K562 (cell line): ENCODE results near the gene SMU1. TPM values are rescaled to one million over a fixed set of nuclear protein-coding genes. Genes with fewer than 3 reads are reported as not detected.

ENCODE experiments used
- BDP1 ChIP-seq: IDR thresholded peaks from 3 replicates; pipeline ENCODE4 v1.6.1; 2011; ENCODE audit not compliant: insufficient read length, insufficient read depth
- CREB3 ChIP-seq: fragments of 450-650 bp; conservative IDR thresholded peaks from 2 replicates; pipeline ENCODE4 v1.6.1; 2016; ENCODE audit warnings: missing genetic modification characterization, low read depth, mild to moderate bottlenecking, missing compliant biosample characterization, moderate library complexity
- CTBP1 ChIP-seq: fragments of 450-650 bp; IDR thresholded peaks from 2 replicates; pipeline ENCODE4 v1.6.1; 2016; ENCODE audit warnings: borderline replicate concordance
- ESRRA ChIP-seq: fragments of 450-650 bp; IDR thresholded peaks from 2 replicates; pipeline ENCODE4 v1.6.1; 2014; ENCODE audit warnings: low read depth, mild to moderate bottlenecking, moderate library complexity, borderline replicate concordance
- ETS1 ChIP-seq: conservative IDR thresholded peaks from 2 replicates; pipeline ENCODE4 v1.6.1; 2011; ENCODE audit warnings: low read depth, mild to moderate bottlenecking, low read length; ENCODE audit not compliant: control insufficient read depth
- JUN ChIP-seq, 2 experiments: sonication (generic) in 1 of 2; formaldehyde crosslinking in 1 of 2; IDR thresholded peaks; 2 replicates each; pipeline versions ENCODE4 v1.6.1 to v1.8.0; 2012 to 2022; ENCODE audit warnings: borderline replicate concordance in 2 of 2, mild to moderate bottlenecking in 2 of 2, improper control_type of control experiment in 1 of 2, low read depth in 1 of 2, low read length in 1 of 2, missing genetic modification reagents in 1 of 2
- MEIS2 ChIP-seq: fragments of 450-650 bp; IDR thresholded peaks from 2 replicates; pipeline ENCODE4 v1.6.1; 2014; ENCODE audit warnings: mild to moderate bottlenecking; ENCODE audit not compliant: partially characterized antibody
- PCBP2 ChIP-seq: fragments of 200-400 bp; formaldehyde crosslinking; IDR thresholded peaks from 2 replicates; pipeline ENCODE4 v1.6.1; 2018; ENCODE audit warnings: low read length, low read depth, mild to moderate bottlenecking, moderate library complexity; ENCODE audit not compliant: poor library complexity, severe bottlenecking
- PHF21A ChIP-seq: fragments of 450-650 bp; IDR thresholded peaks from 2 replicates; pipeline ENCODE4 v1.6.1; 2017; ENCODE audit warnings: low read depth, borderline replicate concordance
- POLR2A ChIP-seq: fragments of 450-650 bp; conservative IDR thresholded peaks from 2 replicates; pipeline ENCODE4 v1.6.1; 2016
- POU5F1 ChIP-seq: fragments of 150-350 bp; IDR thresholded peaks from 2 replicates; pipeline ENCODE4 v1.6.1; 2014; ENCODE audit warnings: borderline replicate concordance, low read length, low read depth, mild to moderate bottlenecking; ENCODE audit not compliant: partially characterized antibody
- RFX7 ChIP-seq: fragments of 250-450 bp; sonication (Bioruptor Pico); IDR thresholded peaks from 2 replicates; pipeline ENCODE4 v1.5.1; 2021; ENCODE audit warnings: mild to moderate bottlenecking
- SIN3A ChIP-seq, 2 experiments: fragments of 150-350 bp in 1 of 2; IDR thresholded peaks; 2 replicates each; pipeline ENCODE4 v1.6.1; 2011 to 2016; ENCODE audit warnings: borderline replicate concordance in 2 of 2, low read depth in 2 of 2, low read length in 2 of 2, mild to moderate bottlenecking in 2 of 2, moderate library complexity in 2 of 2; ENCODE audit not compliant: control insufficient read depth in 1 of 2
- TBP ChIP-seq: optimal IDR thresholded peaks from 2 replicates; pipeline ENCODE3; 2011; ENCODE audit warnings: low read depth, low read length, improper control_type of control experiment
- WHSC1 ChIP-seq: IDR thresholded peaks from one replicate; pipeline ENCODE4 v1.6.1; 2012; ENCODE audit warnings: low read length, control low read depth, inconsistent platforms
- ZBED1 ChIP-seq: IDR thresholded peaks from 2 replicates; pipeline ENCODE4 v1.6.1; 2014
- ZBTB12 ChIP-seq: fragments of 250-450 bp; sonication (Bioruptor Pico); IDR thresholded peaks from 2 replicates; pipeline ENCODE4 v1.4.0; 2020
- ZBTB5 ChIP-seq: fragments of 450-650 bp; IDR thresholded peaks from 2 replicates; pipeline ENCODE4 v1.6.1; 2017; ENCODE audit warnings: antibody characterized with exemption
- polyA plus RNA-seq, 8 experiments: library from polyadenylated mRNA; depleted of rRNA in 4 of 8; stranded (reverse) in 5 of 8; unstranded in 3 of 8; fragments of >200 nt; fragmentation: Nextera tagmentation in 2 of 8; fragmentation: Illumina TruSeq in 1 of 8; extraction: Ambion mirVana in 2 of 8; extraction: Trizol in 1 of 8; gene quantifications; 2 replicates each; pipeline versions ENCODE4 v1.2.1 to v1.2.3, GENCODE V29; 2011 to 2014; ENCODE audit warnings: inconsistent platforms in 1 of 8, missing spikeins in 1 of 8
- total RNA-seq, 7 experiments: library from RNA; depleted of rRNA in 6 of 7; stranded (reverse); fragments of >200 nt in 6 of 7; fragmentation: Illumina TruSeq in 2 of 7; extraction: Trizol in 2 of 7; gene quantifications; 2 replicates each; pipeline versions ENCODE4 v1.2.1 to v1.2.3, GENCODE V29; 2011 to 2021; ENCODE audit warnings: low replicate concordance in 1 of 7
- TF ChIP-seq, protein P1 (sequence below): IDR thresholded peaks from 2 replicates; pipeline ENCODE4 v1.6.1; 2014; ENCODE audit warnings: antibody characterized with exemption

The SMU1 gene
- total and polyA plus RNA-seq, 9 of the 15 experiments (the other 6 are each of a cell fraction or from before 2014, with no cell fraction given): 13.2 to 33.4 (median 20.7) TPM

DNA sequence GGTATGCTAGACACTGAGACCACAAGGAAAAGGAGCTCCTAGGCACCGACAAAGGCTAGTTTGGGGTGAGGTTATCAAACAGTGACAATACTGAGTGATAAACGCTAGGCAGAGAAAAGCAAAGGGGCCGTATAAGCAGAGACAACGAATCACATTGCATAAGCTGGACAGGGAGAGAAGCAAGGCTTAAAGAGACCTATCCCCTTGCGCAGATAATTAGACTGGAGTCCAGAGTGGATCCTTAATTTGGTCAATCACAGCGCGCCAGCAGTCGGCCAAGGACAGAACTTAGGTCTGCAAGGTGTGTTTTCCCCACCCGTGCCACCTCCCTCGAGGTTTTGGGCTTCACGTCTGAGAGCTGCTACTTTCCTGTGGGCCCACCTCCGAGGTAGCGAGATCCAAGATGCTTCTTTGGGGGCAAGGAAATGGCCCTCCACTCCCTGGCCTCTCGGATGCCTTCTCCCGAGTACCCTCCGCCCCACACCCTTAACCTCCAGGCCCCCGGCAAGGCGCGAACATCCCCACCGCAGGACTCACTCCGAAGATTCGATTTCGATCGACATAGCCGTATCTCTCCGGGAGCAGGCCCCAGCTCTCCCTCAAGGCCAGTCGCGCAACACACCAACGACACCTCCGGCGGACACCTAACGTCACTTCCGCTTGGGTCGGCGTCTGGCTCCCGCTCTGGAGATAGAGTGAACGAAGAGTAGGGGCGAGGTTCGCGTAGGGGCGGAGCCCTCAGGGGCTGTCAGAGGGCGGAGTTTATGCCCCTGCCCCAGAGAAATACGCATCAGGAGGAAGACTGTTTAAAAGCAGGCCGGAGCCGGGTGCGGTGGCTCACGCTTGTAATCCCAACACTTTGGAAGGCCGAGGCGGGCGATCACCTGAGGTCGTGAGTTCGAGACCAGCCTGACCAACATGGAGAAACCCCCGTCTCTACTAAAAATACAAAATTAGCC is at the start of gene SMU1 (continued):
- TF ChIP-seq JUN (IDR thresholded peaks at IDR 0.05; ENCODE audit: borderline replicate concordance, low read depth, low read length) (peak; percentile 41; the same call in 1 of the 2 replicates), JUN (CRISPR knock-in tag; IDR thresholded peaks at IDR 0.05; ENCODE audit: borderline replicate concordance) (no peak), ZBTB5 (no peak), SIN3A (IDR thresholded peaks at IDR 0.05; ENCODE audit: borderline replicate concordance in 2 of 2, control insufficient read depth in 1 of 2, low read depth in 2 of 2, low read length in 2 of 2) (peak in 1 of 2 experiments; percentile 64; a peak in 1 of 4 replicates), ETS1 (0 out of 2 replicates have a peak, but pooled peaks have one; percentile 45), PHF21A (no peak), ZBED1 (no peak), PCBP2 (no peak), POU5F1 (no peak), WHSC1 (no peak), POLR2A (peak; percentile 92), CTBP1 (peak; percentile 30; the same call in 1 of the 2 replicates), ESRRA (0 out of 2 replicates have a peak, but pooled peaks have one; percentile 9), BDP1 (peak; percentile 27), TBP (peak; percentile 95), MEIS2 (peak; percentile 65), CREB3 (tag) (no peak), ZBTB12 (CRISPR knock-in tag) (peak; percentile 94), RFX7 (CRISPR knock-in tag) (no peak)
- TF ChIP-seq, protein P1, sequence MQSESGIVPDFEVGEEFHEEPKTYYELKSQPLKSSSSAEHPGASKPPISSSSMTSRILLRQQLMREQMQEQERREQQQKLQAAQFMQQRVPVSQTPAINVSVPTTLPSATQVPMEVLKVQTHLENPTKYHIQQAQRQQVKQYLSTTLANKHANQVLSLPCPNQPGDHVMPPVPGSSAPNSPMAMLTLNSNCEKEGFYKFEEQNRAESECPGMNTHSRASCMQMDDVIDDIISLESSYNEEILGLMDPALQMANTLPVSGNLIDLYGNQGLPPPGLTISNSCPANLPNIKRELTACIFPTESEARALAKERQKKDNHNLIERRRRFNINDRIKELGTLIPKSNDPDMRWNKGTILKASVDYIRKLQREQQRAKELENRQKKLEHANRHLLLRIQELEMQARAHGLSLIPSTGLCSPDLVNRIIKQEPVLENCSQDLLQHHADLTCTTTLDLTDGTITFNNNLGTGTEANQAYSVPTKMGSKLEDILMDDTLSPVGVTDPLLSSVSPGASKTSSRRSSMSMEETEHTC: 0 out of 2 replicates have a peak, but pooled peaks have one; percentile 5
